GM12878 (cell line): ENCODE results near the gene CSAD. TPM values are rescaled to one million over a fixed set of nuclear protein-coding genes. Genes with fewer than 3 reads are reported as not detected.
A peak's percentile ranks its signal among the peaks of the same experiment; 100 is the strongest.

Source experiments
- ATAC-seq: fragments of 200-7000 bp; cut with Tn5 transposase; 3 replicates; pipeline ENCODE4 v1.9.1; 2020; ENCODE audit warnings: mild to moderate bottlenecking, moderate library complexity
- BruUV-seq: library from RNA; stranded (reverse); fragments of 400-500 nt; replicated peaks from 2 replicates; lab custom pipeline; 2021; lab: Mats Ljungman, UMichigan
- CTCF ChIA-PET: fragments of 300-600 bp; sonication (Branson Sonifier 250); formaldehyde crosslinking; extraction: SDS; loops from one replicate; lab custom pipeline; 2021; ENCODE audit warnings: inconsistent platforms; lab: Yijun Ruan, JAX
- POLR2A ChIA-PET: fragments of 350-600 bp; formaldehyde crosslinking; extraction: SDS; loops from one replicate; lab custom pipeline; 2021; ENCODE audit warnings: inconsistent platforms; lab: Charles Lee
- RAD21 ChIA-PET: fragments of 300-600 bp; sonication (Branson Sonifier 250); formaldehyde crosslinking; loops from one replicate; lab custom pipeline; 2023; ENCODE audit warnings: antibody characterized with exemption; ENCODE audit not compliant: unreplicated experiment; lab: Charles Lee
- SMC1A ChIA-PET: fragments of 300-600 bp; sonication (Branson Sonifier 250); formaldehyde crosslinking; loops from one replicate; lab custom pipeline; 2023; ENCODE audit not compliant: unreplicated experiment, uncharacterized antibody; lab: Charles Lee
- DNase-seq: peaks from one replicate; pipeline ENCODE4 v3.0.0-alpha.2; 2011; ENCODE audit warnings: low read depth, low spot score
- FAIRE-seq: peaks from 3 replicates; lab custom pipeline; 2011; peaks lifted over from hg19 to GRCh38; lab: Jason Lieb, UNC
- H2AFZ ChIP-seq: 2 replicates; pipeline ENCODE4 v1.6.0; 2011; ENCODE audit warnings: low read depth, low read length, control low read depth; ENCODE audit not compliant: control insufficient read depth
- H3K27ac ChIP-seq: 2 replicates; pipeline ENCODE4 v1.5.1; 2011; ENCODE audit warnings: control low read depth; ENCODE audit not compliant: control insufficient read depth, insufficient read depth
- H3K27me3 ChIP-seq, 2 experiments: replicated peaks in 1 of 2; 2 replicates each; pipeline versions ENCODE4 v1.6.0 to v1.6.1; 2011; ENCODE audit warnings: low read length in 1 of 2; ENCODE audit not compliant: control insufficient read depth in 2 of 2, insufficient read depth in 2 of 2
- H3K36me3 ChIP-seq, 2 experiments: 2 replicates each; pipeline ENCODE4 v1.5.1; 2011; ENCODE audit warnings: low read length in 1 of 2; ENCODE audit not compliant: control insufficient read depth in 2 of 2, insufficient read depth in 2 of 2
- H3K4me1 ChIP-seq: 2 replicates; pipeline ENCODE4 v1.6.1; 2011; ENCODE audit warnings: mild to moderate bottlenecking, low read length, moderate library complexity, mixed read lengths; ENCODE audit not compliant: control insufficient read depth, insufficient read depth
- H3K4me2 ChIP-seq: 2 replicates; pipeline ENCODE4 v1.6.0; 2011; ENCODE audit warnings: control low read depth; ENCODE audit not compliant: control insufficient read depth, insufficient read depth
- H3K4me3 ChIP-seq: fragments of 200-600 bp; sonication (generic); 2 replicates; pipeline ENCODE4 v1.5.1; 2016
- H3K79me2 ChIP-seq: 2 replicates; pipeline ENCODE4 v1.6.0; 2011; ENCODE audit warnings: low read length; ENCODE audit not compliant: control insufficient read depth, insufficient read depth
- H3K9ac ChIP-seq: 2 replicates; pipeline ENCODE4 v1.8.0; 2011; ENCODE audit warnings: low read length, control low read depth, mixed read lengths; ENCODE audit not compliant: control insufficient read depth, insufficient read depth
- H3K9me3 ChIP-seq: replicated peaks from 3 replicates; pipeline ENCODE4 v1.5.1; 2011; ENCODE audit warnings: mild to moderate bottlenecking, low read length; ENCODE audit not compliant: control insufficient read depth, insufficient read depth
- H4K20me1 ChIP-seq: 2 replicates; pipeline ENCODE4 v1.6.0; 2011; ENCODE audit not compliant: control insufficient read depth, insufficient read depth
- ATF2 ChIP-seq: IDR thresholded peaks from 2 replicates; pipeline ENCODE4 v1.6.1; 2012; ENCODE audit warnings: low read length, inconsistent platforms
- BHLHE40 ChIP-seq, 2 experiments: fragments of 450-650 bp in 1 of 2; IDR thresholded peaks; 2 replicates each; pipeline ENCODE4 v1.6.1; 2011 to 2017; ENCODE audit warnings: low read depth in 2 of 2, borderline replicate concordance in 1 of 2, improper control_type of control experiment in 1 of 2, low read length in 1 of 2, mild to moderate bottlenecking in 1 of 2
- CTCF ChIP-seq, 3 experiments: IDR thresholded peaks in 2 of 3; conservative IDR thresholded peaks in 1 of 3; 2 replicates each; pipeline ENCODE4 v1.5.1; 2011; ENCODE audit warnings: low read depth in 3 of 3, low read length in 3 of 3, mild to moderate bottlenecking in 3 of 3, control low read depth in 2 of 3, moderate library complexity in 2 of 3, inconsistent platforms in 1 of 3, mixed read lengths in 1 of 3; ENCODE audit not compliant: control insufficient read depth in 2 of 3, insufficient read depth in 1 of 3; ENCODE audit errors: extremely low read depth in 1 of 3
- EP300 ChIP-seq, 2 experiments: fragments of 150-350 bp in 1 of 2; IDR thresholded peaks; 2 replicates each; pipeline ENCODE4 v1.6.1; 2011 to 2012; ENCODE audit warnings: low read depth in 2 of 2, low read length in 2 of 2, borderline replicate concordance in 1 of 2, improper control_type of control experiment in 1 of 2, inconsistent platforms in 1 of 2; ENCODE audit not compliant: control insufficient read depth in 1 of 2
- GABPA ChIP-seq: IDR thresholded peaks from 2 replicates; pipeline ENCODE4 v1.6.1; 2014; ENCODE audit warnings: antibody characterized with exemption, low read depth, mild to moderate bottlenecking, inconsistent platforms
- GATAD2B ChIP-seq: fragments of 450-650 bp; conservative IDR thresholded peaks from 2 replicates; pipeline ENCODE4 v1.6.1; 2017; ENCODE audit warnings: low read depth, mild to moderate bottlenecking, moderate library complexity
- HDAC2 ChIP-seq: fragments of 200-600 bp; sonication (generic); IDR thresholded peaks from 2 replicates; pipeline ENCODE4 v1.6.1; 2017
- IRF4 ChIP-seq: IDR thresholded peaks from 2 replicates; pipeline ENCODE4 v1.6.1; 2011; ENCODE audit warnings: low read depth, low read length
- IRF5 ChIP-seq: fragments of 450-650 bp; IDR thresholded peaks from 2 replicates; pipeline ENCODE4 v1.6.1; 2017; ENCODE audit warnings: borderline replicate concordance
- JUNB ChIP-seq: IDR thresholded peaks from 2 replicates; pipeline ENCODE4 v1.6.1; 2016; ENCODE audit warnings: antibody characterized with exemption, mild to moderate bottlenecking
- MYC ChIP-seq: IDR thresholded peaks from 2 replicates; pipeline ENCODE4 v1.6.1; 2011; ENCODE audit warnings: mild to moderate bottlenecking, low read length, moderate library complexity, inconsistent platforms; ENCODE audit not compliant: insufficient read depth, insufficient replicate concordance, insufficient read length, severe bottlenecking
- NR2F1 ChIP-seq: fragments of 450-650 bp; conservative IDR thresholded peaks from 2 replicates; pipeline ENCODE4 v1.6.1; 2017; ENCODE audit warnings: mild to moderate bottlenecking
- NRF1 ChIP-seq: conservative IDR thresholded peaks from 2 replicates; pipeline ENCODE4 v1.6.1; 2011; ENCODE audit warnings: mild to moderate bottlenecking, low read depth, low read length, improper control_type of control experiment
- RAD21 ChIP-seq: IDR thresholded peaks from 2 replicates; pipeline ENCODE4 v1.6.1; 2011; ENCODE audit warnings: mild to moderate bottlenecking, low read depth, low read length, moderate library complexity; ENCODE audit not compliant: insufficient read depth
- RUNX3 ChIP-seq: IDR thresholded peaks from 2 replicates; pipeline ENCODE4 v1.6.1; 2012; ENCODE audit warnings: low read length, inconsistent platforms
- STAT1 ChIP-seq: fragments of 450-650 bp; conservative IDR thresholded peaks from 2 replicates; pipeline ENCODE4 v1.6.1; 2014; ENCODE audit warnings: antibody characterized with exemption, mild to moderate bottlenecking
- TAF1 ChIP-seq: IDR thresholded peaks from 2 replicates; pipeline ENCODE4 v1.6.1; 2011; ENCODE audit warnings: mild to moderate bottlenecking, low read depth, low read length, borderline replicate concordance
- TBL1XR1 ChIP-seq: IDR thresholded peaks from 2 replicates; pipeline ENCODE4 v1.6.1; 2012; ENCODE audit warnings: low read depth, low read length, improper control_type of control experiment
- ZNF384 ChIP-seq: IDR thresholded peaks from 2 replicates; pipeline ENCODE4 v1.6.1; 2012; ENCODE audit warnings: low read depth, mild to moderate bottlenecking, low read length, improper control_type of control experiment, borderline replicate concordance
- ZZZ3 ChIP-seq: IDR thresholded peaks from 2 replicates; pipeline ENCODE4 v1.6.1; 2011; ENCODE audit warnings: low read depth; ENCODE audit not compliant: control insufficient read depth, insufficient read length
- WGBS: methylation state at CpG from one replicate; pipeline ENCODE4 v1.1.6; 2016; ENCODE audit warnings: low lambda C conversion rate; ENCODE audit not compliant: insufficient replicate concordance, insufficient coverage; ENCODE audit errors: missing lambda C conversion rate; 5-methylcytosine and 5-hydroxymethylcytosine counted together
- in situ Hi-C: fragments of 300-500 bp; cut with MboI; formaldehyde crosslinking; loops from 9 replicates; pipeline ENCODE4 v1.14.3; 2018; ENCODE audit warnings: mixed read lengths
- intact Hi-C: fragments of 100-400 bp; cut with micrococcal nuclease; formaldehyde crosslinking; loops from one replicate; pipeline ENCODE4 v1.14.2; 2022; ENCODE audit not compliant: unreplicated experiment
- polyA plus RNA-seq, 11 experiments: library from polyadenylated mRNA; depleted of rRNA in 4 of 11; unstranded in 6 of 11; stranded (reverse) in 5 of 11; fragments of >200 nt; fragmentation: Nextera tagmentation in 4 of 11; fragmentation: Illumina TruSeq in 1 of 11; extraction: Ambion mirVana in 4 of 11; extraction: Trizol in 1 of 11; gene quantifications; 1 replicate in 1 of 11; 2 replicates in 10 of 11; pipeline versions ENCODE4 v1.2.1 to v1.2.3, GENCODE V29; 2011 to 2016; ENCODE audit warnings: inconsistent platforms in 2 of 11, missing spikeins in 2 of 11, low read depth in 1 of 11
- total RNA-seq, 4 experiments: library from RNA; depleted of rRNA in 3 of 4; stranded (reverse); fragments of >200 nt in 3 of 4; fragmentation: Illumina TruSeq in 1 of 4; extraction: Trizol in 1 of 4; gene quantifications; 2 replicates each; pipeline versions ENCODE4 v1.2.1 to v1.2.3, GENCODE V29; 2013 to 2021

CSAD gene
- total and polyA plus RNA-seq, 10 of the 15 experiments (the other 5 are each of a cell fraction or from before 2014, with no cell fraction given), result 1.1 to 20.4 (median 6.2) TPM

- CTCF ChIA-PET, result interaction anchor here (0.6 to 15.7 kb wide), 35 partner anchors 8 to 165 kb away, joined by 3 to 315 read pairs (median 6); partner anchors contain the start of genes AAAS, CSAD, ESPL1 and MYG1
- Histone ChIP-seq H3K4me2 (no peak overlapping the region), H2AFZ (no peak overlapping the region), H3K9ac (no peak overlapping the region), H3K9me3 (no peaks in the 10 kb centered on the region), H3K36me3 (peaks cover 6 to 26% of the 10 kb centered on the region in 2 experiments), H3K27ac (no peak overlapping the region), H3K4me3 (no peak overlapping the region), H3K4me1 (peaks cover 27% of the 10 kb centered on the region), H3K79me2 (peaks cover 6% of the 10 kb centered on the region), H3K27me3 (no peaks in the 10 kb centered on the region), H4K20me1 (no peaks in the 10 kb centered on the region)
- RAD21 ChIA-PET, result interaction anchor here (0.7 to 11.1 kb wide), 19 partner anchors 12 to 295 kb away, joined by 3 to 146 read pairs (median 7); partner anchors contain the start of genes AAAS, CSAD, ESPL1 and NPFF
- BruUV-seq, result no TSS peak
- no peak for DNase-seq
- ATAC-seq, result peak; percentile 83
- WGBS, result 8% methylated on average over 14 of the region's 14 CpGs
- intact Hi-C loops, result loop anchor here (1.0 to 5.0 kb wide), 4 partner anchors 37 to 294 kb away; partner anchors contain the start of gene NPFF
- in situ Hi-C loops, result loop anchor here (5.0 kb wide), 1 partner anchor 74 kb away; no protein-coding TSS in a partner anchor
- SMC1A ChIA-PET, result interaction anchor here (1.0 to 16.4 kb wide), 22 partner anchors 9 to 287 kb away, joined by 3 to 155 read pairs (median 8); partner anchors contain the start of genes AAAS, ESPL1, PFDN5 and TARBP2
- POLR2A ChIA-PET, result interaction anchor here (0.7 to 1.2 kb wide), 5 partner anchors 55 to 112 kb away, joined by 3 to 4 read pairs (median 3); partner anchors contain the start of gene ESPL1
- FAIRE-seq, result no peak
- 0 out of 2 replicates have a peak, but pooled peaks have one; percentile 54 for TF ChIP-seq STAT1
- no peak for TF ChIP-seq ATF2
- no peak for TF ChIP-seq ZNF384
- TF ChIP-seq NR2F1, result no peak
- TF ChIP-seq BHLHE40 (IDR thresholded peaks at IDR 0.05; ENCODE audit: borderline replicate concordance in 1 of 2, low read depth in 2 of 2, low read length in 1 of 2), result no peak
- peak; percentile 96 for TF ChIP-seq RAD21
- no peak for TF ChIP-seq TAF1
- TF ChIP-seq JUNB, result no peak
- peak; percentile 89 to 96 (median 94) for TF ChIP-seq CTCF (IDR thresholded peaks at IDR 0.05 in 2 of 3, conservative IDR thresholded peaks at IDR 0.05 in 1 of 3; ENCODE audit: control insufficient read depth in 2 of 3, extremely low read depth in 1 of 3, insufficient read depth in 1 of 3, low read depth in 3 of 3, low read length in 3 of 3)
- TF ChIP-seq EP300 (IDR thresholded peaks at IDR 0.05; ENCODE audit: borderline replicate concordance in 1 of 2, control insufficient read depth in 1 of 2, low read depth in 2 of 2, low read length in 2 of 2), result no peak
- TF ChIP-seq IRF5, result no peak
- no peak for TF ChIP-seq GABPA
- TF ChIP-seq HDAC2, result no peak
- no peak for TF ChIP-seq ZZZ3
- TF ChIP-seq MYC, result no peak
- no peak for TF ChIP-seq GATAD2B
- no peak for TF ChIP-seq RUNX3
- no peak for TF ChIP-seq TBL1XR1
- TF ChIP-seq IRF4, result no peak
- no peak for TF ChIP-seq NRF1
Measured at GRCh38 chr12:53213348-53213747, 32.6 kb upstream of the CSAD start.
